Bronchial epithelial cell (primary cell): ENCODE data around the gene CALML3. TPM values are rescaled to one million over a fixed set of nuclear protein-coding genes. Genes with fewer than 3 reads are reported as not detected.

ENCODE experiments used
- DNase-seq: peaks from one replicate; pipeline ENCODE4 v3.0.0-alpha.2; 2010; ENCODE audit warnings: low read depth
- FAIRE-seq: peaks from 2 replicates; lab custom pipeline; 2011; peaks lifted over from hg19 to GRCh38; lab: Jason Lieb, UNC
- H3K27me3 ChIP-seq: 2 replicates; pipeline ENCODE4 v1.5.1; 2011; ENCODE audit warnings: low read length; ENCODE audit not compliant: control insufficient read depth, insufficient read depth
- H3K36me3 ChIP-seq: 2 replicates; pipeline ENCODE4 v1.5.1; 2011; ENCODE audit warnings: low read length; ENCODE audit not compliant: control insufficient read depth, insufficient read depth
- H3K4me3 ChIP-seq: 2 replicates; pipeline ENCODE4 v1.5.1; 2011; ENCODE audit warnings: mild to moderate bottlenecking, low read depth, low read length, control low read depth
- total RNA-seq: library from RNA; depleted of rRNA; stranded (reverse); fragments of >200 nt; gene quantifications from 2 replicates; pipeline ENCODE4 v1.2.1, GENCODE V29; 2014
- TF ChIP-seq, protein P1 (sequence below): IDR thresholded peaks from 2 replicates; pipeline ENCODE4 v1.5.1; 2011; ENCODE audit warnings: mild to moderate bottlenecking, moderate library complexity, low read length, control low read depth, inconsistent platforms; ENCODE audit not compliant: insufficient read depth, severe bottlenecking

CALML3 gene
- total RNA-seq, 1 donor from 2014 or later = 0.53 TPM

DNA sequence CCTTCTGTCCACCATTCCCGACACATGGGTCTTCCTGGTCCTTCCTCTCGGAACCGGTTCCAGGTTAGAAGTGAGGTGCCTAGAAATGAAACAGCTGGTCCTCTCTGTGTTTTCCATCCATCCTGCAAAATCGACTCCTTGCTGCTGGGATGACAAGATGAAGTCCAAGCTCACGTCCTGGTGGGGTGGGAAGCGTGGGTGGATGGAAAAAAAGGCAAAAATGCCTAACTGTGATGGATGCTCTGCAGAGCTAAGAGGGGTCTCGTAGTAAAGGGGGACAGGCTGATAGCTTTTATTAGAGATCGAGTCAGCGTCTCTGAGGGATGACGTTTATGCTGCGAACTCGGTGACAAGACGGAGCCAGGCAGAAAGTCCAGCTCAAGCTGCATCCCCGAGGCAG lies 39.5 kb upstream of the CALML3 start:
- DNase-seq = no peak
- H3K36me3 ChIP-seq = no peaks in the 10 kb centered on the region
- H3K27me3 ChIP-seq = no peaks in the 10 kb centered on the region
- peak; percentile 43 for FAIRE-seq
- TF ChIP-seq, protein P1, sequence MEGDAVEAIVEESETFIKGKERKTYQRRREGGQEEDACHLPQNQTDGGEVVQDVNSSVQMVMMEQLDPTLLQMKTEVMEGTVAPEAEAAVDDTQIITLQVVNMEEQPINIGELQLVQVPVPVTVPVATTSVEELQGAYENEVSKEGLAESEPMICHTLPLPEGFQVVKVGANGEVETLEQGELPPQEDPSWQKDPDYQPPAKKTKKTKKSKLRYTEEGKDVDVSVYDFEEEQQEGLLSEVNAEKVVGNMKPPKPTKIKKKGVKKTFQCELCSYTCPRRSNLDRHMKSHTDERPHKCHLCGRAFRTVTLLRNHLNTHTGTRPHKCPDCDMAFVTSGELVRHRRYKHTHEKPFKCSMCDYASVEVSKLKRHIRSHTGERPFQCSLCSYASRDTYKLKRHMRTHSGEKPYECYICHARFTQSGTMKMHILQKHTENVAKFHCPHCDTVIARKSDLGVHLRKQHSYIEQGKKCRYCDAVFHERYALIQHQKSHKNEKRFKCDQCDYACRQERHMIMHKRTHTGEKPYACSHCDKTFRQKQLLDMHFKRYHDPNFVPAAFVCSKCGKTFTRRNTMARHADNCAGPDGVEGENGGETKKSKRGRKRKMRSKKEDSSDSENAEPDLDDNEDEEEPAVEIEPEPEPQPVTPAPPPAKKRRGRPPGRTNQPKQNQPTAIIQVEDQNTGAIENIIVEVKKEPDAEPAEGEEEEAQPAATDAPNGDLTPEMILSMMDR = no peak
- H3K4me3 ChIP-seq = no peak overlapping the region

DNA sequence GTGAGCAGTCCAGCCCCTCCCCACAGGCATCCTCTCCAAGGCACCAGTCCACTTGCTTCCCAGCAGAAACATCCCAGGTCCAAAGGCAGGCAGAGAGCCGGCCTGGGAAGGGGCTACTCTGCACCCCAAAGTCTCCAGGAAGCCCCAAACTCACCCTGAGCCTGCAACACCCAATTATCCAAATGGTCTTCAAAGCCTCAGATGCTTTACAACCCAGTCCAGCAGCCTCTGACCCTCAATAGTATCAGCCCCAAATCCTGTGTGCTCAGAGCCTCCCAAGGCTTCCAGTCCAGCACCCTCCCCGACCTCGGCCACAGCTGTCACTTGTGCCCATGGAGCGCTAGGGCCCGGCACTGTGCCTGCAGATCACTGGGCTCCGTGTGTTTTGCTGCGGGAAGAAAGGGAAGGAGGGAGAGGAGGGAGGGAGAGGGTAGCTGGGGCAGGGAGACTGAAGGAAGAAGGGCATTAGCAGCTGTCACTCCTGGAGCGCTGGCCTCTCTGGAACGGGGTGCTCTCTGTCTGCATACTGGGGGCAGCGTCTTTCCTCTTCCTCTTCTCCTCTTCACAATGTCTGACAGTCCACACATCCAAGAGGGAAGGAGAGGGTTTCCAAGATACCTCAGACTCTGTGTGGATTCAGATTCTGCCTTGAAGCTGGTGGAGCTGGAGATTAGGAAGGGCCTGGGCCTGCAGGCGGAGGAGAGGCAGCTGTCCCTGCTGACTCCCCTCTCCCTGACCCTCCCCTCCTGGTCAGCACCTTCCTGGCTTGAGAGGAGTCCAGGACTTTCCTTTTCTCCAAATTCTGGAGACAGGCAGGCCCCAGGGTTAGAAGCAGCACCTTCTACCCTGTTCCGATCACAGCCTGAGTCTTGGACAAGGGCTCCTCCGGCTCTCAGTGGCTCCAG lies 38.6 kb upstream of the CALML3 start:
- DNase-seq (no peak), FAIRE-seq (no peak)
- H3K36me3 ChIP-seq = no peaks in the 10 kb centered on the region
- H3K27me3 ChIP-seq = no peaks in the 10 kb centered on the region
- no peak overlapping the region for H3K4me3 ChIP-seq
- TF ChIP-seq, protein P1 = no peak

DNA sequence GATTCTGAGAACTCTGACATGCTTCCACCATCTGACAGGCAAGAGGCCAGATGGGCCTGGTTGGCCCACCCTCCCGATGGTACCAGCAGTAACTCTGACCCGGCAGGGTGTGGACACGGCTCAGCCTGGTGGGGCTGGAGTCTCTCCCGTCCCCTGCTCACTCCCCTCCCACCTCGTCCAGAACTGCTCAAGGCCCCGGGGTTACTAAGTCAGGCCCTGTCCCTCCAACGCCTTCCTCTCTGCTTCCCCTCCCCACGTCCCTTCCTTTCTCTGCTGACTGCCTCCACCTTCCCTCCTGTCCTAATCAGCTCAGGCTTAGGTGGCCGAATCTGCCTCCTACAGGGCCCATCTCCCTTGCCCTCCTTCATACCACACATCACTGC lies 37.9 kb upstream of the CALML3 start:
- no peaks in the 10 kb centered on the region for H3K36me3 ChIP-seq
- no peak for FAIRE-seq
- H3K4me3 ChIP-seq = no peak overlapping the region
- DNase-seq = no peak
- TF ChIP-seq, protein P1 = no peak
- H3K27me3 ChIP-seq = no peaks in the 10 kb centered on the region

DNA sequence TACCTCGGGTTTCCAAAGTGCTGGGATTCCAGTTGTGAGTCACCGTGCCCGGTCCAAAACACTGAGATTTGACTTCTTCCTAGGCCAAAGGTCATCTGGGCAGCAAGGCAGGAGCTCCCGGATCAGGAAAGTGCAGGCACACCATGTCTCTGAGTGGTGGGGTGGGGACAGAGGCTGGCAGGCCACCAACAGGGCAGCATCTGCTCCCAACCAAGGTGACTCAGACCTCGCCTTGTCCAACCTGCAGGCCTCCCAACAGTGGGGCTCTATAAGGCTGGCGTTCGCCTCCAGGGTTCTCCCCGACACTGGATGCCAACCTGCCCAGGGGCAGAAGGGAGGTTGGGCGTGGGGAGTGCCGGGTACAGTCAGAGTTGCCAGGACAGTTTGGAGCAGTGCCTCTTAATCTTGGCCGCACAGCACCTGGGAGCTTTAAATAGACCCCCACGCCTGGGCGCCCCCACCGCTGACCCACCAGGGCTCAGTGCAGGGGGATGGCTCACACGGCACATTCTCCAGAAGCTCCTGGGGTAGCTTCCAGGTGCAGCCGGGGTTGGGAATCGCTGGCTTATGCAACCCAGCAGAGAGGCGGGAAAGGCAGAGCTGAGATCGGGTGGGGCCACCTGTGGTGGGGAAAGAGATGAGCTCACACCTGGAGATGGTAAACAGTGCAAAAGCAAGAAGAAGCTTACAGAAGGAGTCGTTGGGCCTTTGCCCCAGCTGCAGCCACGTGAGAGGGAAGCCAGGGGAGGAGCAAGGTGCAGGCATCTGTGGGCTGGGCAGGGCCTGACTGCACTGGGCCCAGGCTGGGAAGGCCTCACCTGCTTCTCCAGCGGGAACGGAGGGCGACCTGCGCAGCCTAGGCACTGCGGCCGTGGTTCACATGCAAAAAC lies 36.2 kb upstream of the CALML3 start:
- DNase-seq (peak; percentile 95), FAIRE-seq (peak; percentile 97)
- TF ChIP-seq, protein P1 = peak; percentile 4
- Histone ChIP-seq H3K27me3 (no peaks in the 10 kb centered on the region), H3K4me3 (no peak overlapping the region), H3K36me3 (no peaks in the 10 kb centered on the region)

DNA sequence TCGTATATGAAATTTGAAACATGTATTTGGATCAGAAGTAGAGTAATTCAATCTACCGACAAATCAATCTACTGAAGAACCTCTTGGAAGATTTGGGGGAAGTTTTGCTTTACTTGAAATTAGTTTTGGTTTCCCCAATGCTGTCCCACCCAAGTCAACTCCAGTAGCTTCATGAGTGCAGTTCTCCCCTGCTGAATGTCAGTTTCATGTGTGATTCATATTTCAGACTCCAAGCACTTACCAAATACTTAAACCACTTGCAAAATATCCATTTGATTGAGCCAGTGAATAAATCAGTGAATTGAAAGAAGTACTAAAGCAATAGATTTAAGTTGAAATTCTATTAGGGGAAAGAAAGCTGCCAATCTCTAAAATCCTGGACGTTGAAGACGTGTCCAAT lies 34.7 kb upstream of the CALML3 start:
- Histone ChIP-seq H3K36me3 (no peaks in the 10 kb centered on the region), H3K4me3 (no peak overlapping the region), H3K27me3 (no peaks in the 10 kb centered on the region)
- TF ChIP-seq, protein P1 = no peak
- FAIRE-seq (no peak), DNase-seq (peak; percentile 36)
